Activated B cell treated with CpG ODN at 0.5 μM for 24 hours (primary cell): ENCODE measurements around the gene HERC3. TPM values are rescaled to one million over a fixed set of nuclear protein-coding genes. Genes with fewer than 3 reads are reported as not detected.

ENCODE experiments used
- ATAC-seq: fragments of 200-7000 bp; cut with Tn5 transposase; one replicate; pipeline ENCODE4 v1.10.0; 2021; ENCODE audit warnings: low read depth, mild to moderate bottlenecking, moderate library complexity
- CTCF ChIA-PET: fragments of 350-600 bp; sonication (Branson Sonifier 250); formaldehyde crosslinking; loops from one replicate; lab custom pipeline; 2021; ENCODE audit warnings: antibody characterized with exemption; lab: Charles Lee
- POLR2A ChIA-PET: fragments of 350-600 bp; sonication (Branson Sonifier 250); formaldehyde crosslinking; loops from one replicate; lab custom pipeline; 2021; ENCODE audit warnings: antibody characterized with exemption; lab: Charles Lee
- DNase-seq: peaks from one replicate; pipeline ENCODE4 v3.0.0; 2022
- H3K27ac Mint-ChIP-seq: one replicate; pipeline ENCODE4 v1.8.0; 2020; ENCODE audit warnings: mixed read lengths
- H3K27me3 Mint-ChIP-seq: one replicate; pipeline ENCODE4 v1.8.0; 2021; ENCODE audit warnings: mixed read lengths
- H3K36me3 Mint-ChIP-seq: one replicate; pipeline ENCODE4 v1.8.0; 2021; ENCODE audit warnings: low read depth, mixed read lengths
- H3K4me1 Mint-ChIP-seq: one replicate; pipeline ENCODE4 v1.8.0; 2021; ENCODE audit warnings: mixed read lengths
- H3K4me3 Mint-ChIP-seq: one replicate; pipeline ENCODE4 v1.8.0; 2020; ENCODE audit warnings: mild to moderate bottlenecking, mixed read lengths
- H3K9me3 Mint-ChIP-seq: one replicate; pipeline ENCODE4 v1.8.0; 2020; ENCODE audit warnings: mixed read lengths
- CTCF ChIP-seq: fragments of 200-600 bp; IDR thresholded peaks from one replicate; pipeline ENCODE4 v1.8.0; 2022; ENCODE audit warnings: antibody characterized with exemption, mild to moderate bottlenecking
- intact Hi-C: fragments of 100-400 bp; cut with micrococcal nuclease; formaldehyde crosslinking; loops from one replicate; pipeline ENCODE4 v1.15.1; 2024
- total RNA-seq: library from RNA; stranded (reverse); gene quantifications from 2 replicates; pipeline ENCODE4 v1.2.3, GENCODE V29; 2022

Gene HERC3
- total RNA-seq, 1 donor from 2014 or later = 27.5 TPM

DNA sequence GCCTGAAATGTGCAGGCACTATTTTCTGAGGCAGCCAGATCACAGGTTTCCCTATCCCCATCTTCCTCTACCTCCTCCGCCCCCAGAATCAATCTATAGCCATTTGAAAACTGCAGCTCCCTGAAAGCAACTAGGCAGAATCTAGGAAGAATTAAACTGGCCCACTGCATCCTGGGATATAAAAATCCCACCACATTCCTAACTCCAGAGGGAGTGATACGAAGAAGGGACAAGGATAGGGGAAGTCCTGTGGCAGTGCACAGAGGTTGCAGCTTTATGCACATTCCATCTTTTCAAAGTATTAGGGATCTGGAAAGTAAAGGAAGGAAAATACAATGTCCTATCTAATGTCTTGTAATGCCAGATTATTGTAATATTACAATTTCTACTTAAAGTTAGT lies 18.3 kb upstream of the HERC3 start:
- Mint-ChIP-seq H3K27me3 (peaks cover 15% of the 10 kb centered on the region), H3K9me3 (no peaks in the 10 kb centered on the region), H3K27ac (no peak overlapping the region), H3K4me1 (no peaks in the 10 kb centered on the region), H3K36me3 (no peaks in the 10 kb centered on the region), H3K4me3 (no peak overlapping the region)
- ChIA-PET CTCF (no interaction called here), POLR2A (no interaction called here)
- ATAC-seq = no peak
- intact Hi-C loops = no loop called here
- TF ChIP-seq CTCF = no peak
- DNase-seq = no peak

DNA sequence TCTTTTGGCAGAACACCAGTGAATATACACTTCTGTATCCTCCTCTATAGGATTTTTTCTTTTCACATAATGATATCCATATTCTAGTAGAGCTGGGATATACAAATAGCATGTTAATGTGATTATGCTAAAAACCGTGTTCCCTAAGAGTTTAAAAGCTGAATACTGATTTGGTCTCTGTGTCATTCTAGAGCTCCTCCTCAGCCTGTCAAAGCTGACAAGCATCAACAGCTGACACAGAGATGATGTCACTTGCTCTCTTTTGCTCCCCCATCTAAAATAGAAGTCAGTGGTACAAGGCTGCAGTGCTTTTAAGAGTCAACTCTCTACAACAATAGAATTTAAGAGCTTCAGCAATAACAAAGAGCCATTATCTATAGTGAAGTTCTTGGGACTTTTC lies 17.1 kb upstream of the HERC3 start:
- Mint-ChIP-seq H3K9me3 (no peaks in the 10 kb centered on the region), H3K27me3 (peaks cover 5% of the 10 kb centered on the region), H3K27ac (no peak overlapping the region), H3K4me3 (no peak overlapping the region), H3K4me1 (no peaks in the 10 kb centered on the region), H3K36me3 (no peaks in the 10 kb centered on the region)
- no peak for ATAC-seq
- POLR2A ChIA-PET = no interaction called here
- DNase-seq = no peak
- CTCF ChIA-PET = no interaction called here
- TF ChIP-seq CTCF = no peak
- intact Hi-C loops = no loop called here

DNA sequence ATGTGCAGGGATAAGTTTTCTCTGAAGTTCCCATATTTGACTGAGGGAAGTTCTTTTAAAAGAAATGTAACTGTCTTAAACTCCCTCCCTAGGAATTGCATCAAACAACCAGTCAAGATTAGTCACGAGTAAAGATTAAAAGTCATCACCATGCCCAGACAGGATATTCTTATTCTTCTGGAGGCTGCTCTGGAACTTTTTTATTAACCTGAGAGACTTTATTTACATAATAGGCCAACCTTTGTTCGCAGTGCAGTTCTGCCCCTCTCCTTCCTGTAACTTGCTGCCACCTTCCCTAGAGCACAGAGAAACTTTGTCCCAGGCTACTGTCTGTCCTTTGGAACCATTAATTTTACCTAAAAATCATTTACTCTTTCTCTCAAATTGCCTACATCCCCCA lies 9.8 kb upstream of the HERC3 start:
- no peak for ATAC-seq

DNA sequence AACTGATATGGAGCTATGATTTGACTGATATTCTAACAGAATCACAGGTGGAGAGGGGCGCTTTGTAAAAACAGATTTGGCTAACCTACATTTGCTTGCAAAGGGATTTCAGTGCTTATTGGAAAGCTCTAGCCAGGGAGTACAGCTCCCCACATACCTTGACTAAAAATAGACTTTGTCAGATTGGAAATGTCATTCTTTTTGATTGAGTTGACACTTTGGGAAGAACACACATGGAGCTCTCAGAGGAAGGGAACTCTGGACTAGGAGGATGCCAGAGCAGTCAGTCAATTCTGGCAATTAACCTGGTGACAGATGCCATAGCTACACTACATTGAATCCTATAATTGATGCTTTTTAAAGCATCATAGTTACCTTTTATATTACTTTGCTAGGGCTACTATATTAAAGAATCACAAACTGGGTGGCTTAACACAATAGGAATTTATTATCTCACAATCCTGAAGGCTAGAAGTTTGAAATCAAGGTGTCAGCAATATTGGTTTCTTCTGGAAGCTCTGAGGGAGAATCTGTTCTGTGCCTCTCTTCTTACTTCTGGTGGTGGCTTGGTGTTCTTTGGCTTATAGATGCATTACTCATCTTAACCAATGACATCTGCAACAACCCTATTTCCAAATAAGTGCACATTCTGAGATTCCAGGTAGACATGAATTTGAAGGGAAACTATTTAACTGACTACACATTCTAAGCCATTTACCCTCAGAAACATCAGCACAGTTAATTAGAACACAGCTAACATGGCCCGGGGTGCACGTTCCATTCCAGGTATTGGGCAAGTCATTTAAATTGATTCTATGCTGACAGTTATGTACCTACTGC lies 8.4 kb upstream of the HERC3 start:
- ChIA-PET POLR2A (interaction anchor here (1.0 kb wide), 1 partner anchor 9 kb away, joined by 3 read pairs; no protein-coding TSS in a partner anchor), CTCF (interaction anchor here (1.1 kb wide), 1 partner anchor 44 kb away, joined by 3 read pairs; no protein-coding TSS in a partner anchor)
- ATAC-seq = no peak
- H3K27ac Mint-ChIP-seq = no peak overlapping the region
- H3K36me3 Mint-ChIP-seq = no peaks in the 10 kb centered on the region
- H3K9me3 Mint-ChIP-seq = peaks cover 4% of the 10 kb centered on the region
- intact Hi-C loops = no loop called here
- no peak for TF ChIP-seq CTCF
- H3K4me1 Mint-ChIP-seq = no peaks in the 10 kb centered on the region
- no peak for DNase-seq
- H3K27me3 Mint-ChIP-seq = no peaks in the 10 kb centered on the region
- no peak overlapping the region for H3K4me3 Mint-ChIP-seq

More for the DNA sequence above, 9.8 kb upstream of the HERC3 start:
- no peak for DNase-seq
- CTCF ChIA-PET = no interaction called here
- Mint-ChIP-seq H3K9me3 (peaks cover 4% of the 10 kb centered on the region), H3K27ac (no peak overlapping the region), H3K4me1 (no peaks in the 10 kb centered on the region), H3K4me3 (no peak overlapping the region), H3K27me3 (no peaks in the 10 kb centered on the region), H3K36me3 (no peaks in the 10 kb centered on the region)
- POLR2A ChIA-PET = no interaction called here
- TF ChIP-seq CTCF = no peak
- intact Hi-C loops = no loop called here

DNA sequence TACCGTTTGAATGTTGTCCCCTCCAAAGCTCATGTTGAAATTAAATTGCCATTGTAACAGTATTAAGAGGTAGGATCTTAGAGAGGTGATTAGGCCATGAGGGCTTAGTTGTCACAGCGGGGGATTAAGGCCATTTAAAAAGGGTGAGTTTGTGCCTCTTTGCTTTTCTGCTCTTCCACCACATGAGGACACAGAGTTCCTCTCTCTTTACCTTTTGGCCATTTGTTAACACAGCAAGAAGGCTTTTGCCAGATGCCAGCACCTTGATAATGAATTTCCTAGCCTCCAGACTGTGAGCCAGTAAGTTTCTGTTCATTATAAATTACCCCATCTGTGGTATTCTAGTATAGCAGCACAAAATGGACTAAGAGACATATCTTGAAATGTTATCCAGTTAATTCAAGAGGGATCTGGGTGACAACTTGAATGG lies 7.8 kb upstream of the HERC3 start:
- no peak for TF ChIP-seq CTCF
- no peak overlapping the region for H3K4me3 Mint-ChIP-seq
- H3K36me3 Mint-ChIP-seq = no peaks in the 10 kb centered on the region
- ATAC-seq (no peak), DNase-seq (no peak)
- CTCF ChIA-PET = no interaction called here
- POLR2A ChIA-PET = no interaction called here
- H3K9me3 Mint-ChIP-seq = peaks cover 4% of the 10 kb centered on the region
- H3K27me3 Mint-ChIP-seq = no peaks in the 10 kb centered on the region
- intact Hi-C loops = no loop called here
- no peaks in the 10 kb centered on the region for H3K4me1 Mint-ChIP-seq
- no peak overlapping the region for H3K27ac Mint-ChIP-seq
